ENCODE results near the gene PLD6.
"Not testable (repeated sequence)": the region's sequence is repeated elsewhere in the genome, so short reads cannot be mapped to it uniquely, and the experiment has no call there.

The PLD6 gene

DNA sequence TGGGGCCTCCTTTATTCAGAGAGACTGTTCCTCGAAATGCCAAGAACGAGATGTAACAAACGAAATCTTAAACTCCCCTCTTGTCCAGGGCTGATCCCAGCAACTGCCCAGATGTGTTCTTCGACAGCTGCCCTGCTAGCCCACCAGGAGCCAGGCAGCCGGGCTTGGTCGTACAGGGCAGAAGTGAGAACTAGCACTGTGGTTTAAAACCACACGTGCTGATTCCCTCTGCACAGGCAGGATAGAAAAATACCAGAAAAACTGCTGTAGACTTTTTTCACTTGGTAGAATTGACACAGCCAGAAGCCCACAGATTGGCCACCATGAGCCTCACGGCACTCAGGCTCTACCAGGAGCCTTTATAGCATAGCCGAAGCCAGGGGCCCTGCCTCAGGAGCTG, 33.1 kb downstream of the PLD6 start:
- DNase-seq, result no peak

DNA sequence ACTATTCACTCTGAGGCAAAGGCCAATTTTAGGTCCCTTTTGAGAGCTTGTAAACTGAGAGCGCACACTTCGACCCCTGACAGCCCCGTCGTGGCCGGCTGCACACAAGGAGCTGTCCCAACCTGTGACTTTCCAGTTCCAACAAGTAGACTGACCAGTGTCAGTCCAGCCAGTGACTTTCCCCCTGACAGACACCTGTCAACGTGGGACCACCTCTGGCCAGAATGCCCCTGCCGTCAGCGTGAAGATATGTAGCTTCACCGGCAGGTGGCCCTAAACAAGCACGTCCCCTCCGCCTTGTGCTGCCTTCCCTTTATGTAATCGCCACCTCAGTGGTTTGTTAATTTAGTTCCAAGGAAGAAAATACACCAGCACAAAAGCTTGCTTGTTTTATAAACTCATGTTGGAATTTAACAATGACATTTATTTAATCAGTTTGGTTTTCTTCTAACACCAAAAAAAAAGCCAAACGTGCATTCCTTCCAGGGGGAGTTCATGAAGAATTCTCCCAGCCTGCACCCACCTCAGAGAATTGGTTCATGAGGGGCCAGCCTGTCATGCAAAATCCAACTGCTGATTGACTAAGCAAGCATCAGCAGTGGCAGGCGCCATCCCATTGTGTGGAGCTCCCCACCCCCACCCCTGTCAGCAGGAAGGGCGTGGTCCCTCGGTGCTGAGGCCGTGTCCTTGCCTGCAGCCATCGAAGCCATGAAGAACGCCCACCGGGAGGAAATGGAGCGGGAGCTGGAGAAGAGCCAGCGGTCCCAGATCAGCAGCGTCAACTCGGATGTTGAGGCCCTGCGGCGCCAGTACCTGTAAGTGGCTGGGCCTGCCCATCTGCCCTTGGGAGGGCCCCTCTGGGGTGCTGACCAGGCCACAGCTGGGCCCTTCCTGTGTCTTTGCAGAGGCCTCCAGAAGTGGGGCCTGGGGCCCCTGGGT, 33.9 kb downstream of the PLD6 start:
- no peak for DNase-seq

DNA sequence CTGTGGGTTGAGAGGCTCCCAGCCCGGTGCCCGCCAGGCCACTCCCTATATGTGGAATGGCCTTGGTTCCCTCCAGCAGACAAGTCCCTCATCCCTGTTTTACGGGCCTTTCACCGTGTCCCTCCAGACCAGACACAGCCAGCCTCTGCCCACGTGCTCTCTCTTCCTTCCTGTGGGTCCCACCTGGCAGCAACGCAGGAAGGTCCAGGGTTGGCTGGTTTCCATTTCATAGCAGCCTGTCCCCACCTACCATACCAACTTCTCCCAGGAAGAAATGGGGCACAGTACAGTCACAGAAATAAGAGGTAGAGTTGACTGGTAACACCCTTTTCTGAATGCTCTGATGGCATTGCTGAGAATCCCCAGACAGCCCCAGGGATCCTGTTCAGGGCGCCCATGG, 34.9 kb downstream of the PLD6 start:
- no peak for DNase-seq

DNA sequence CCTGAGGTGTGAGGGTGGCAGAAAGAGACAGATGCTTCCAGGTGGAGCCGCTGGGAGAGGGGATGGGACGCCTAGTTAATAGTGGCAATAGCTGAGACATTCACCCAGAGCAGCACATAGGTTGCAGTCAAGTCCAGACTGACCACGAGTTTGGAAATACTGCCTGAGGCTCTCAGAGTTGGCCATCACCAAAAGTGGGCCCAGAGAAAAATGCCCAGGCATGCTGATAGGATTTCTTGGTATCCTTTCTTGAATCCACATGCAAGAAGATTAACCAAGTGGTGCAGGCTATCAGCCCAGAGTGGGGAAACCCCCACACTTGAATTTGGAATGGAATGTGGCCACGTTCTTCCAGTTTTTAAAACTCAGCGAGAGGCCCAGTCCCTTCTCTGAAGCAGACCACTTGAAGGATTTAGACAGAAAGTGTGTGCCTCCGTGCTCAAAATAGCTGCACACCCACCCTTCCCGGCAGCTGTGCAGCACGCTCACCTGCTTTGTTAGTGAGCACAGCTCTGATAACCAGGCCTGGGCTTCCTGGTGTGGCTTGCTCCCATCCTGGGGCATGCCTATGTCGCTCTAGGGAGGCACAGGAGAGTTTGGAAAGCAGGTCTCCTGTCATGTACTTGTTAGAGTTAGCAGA, 35.7 kb downstream of the PLD6 start:
- no peak for DNase-seq

DNA sequence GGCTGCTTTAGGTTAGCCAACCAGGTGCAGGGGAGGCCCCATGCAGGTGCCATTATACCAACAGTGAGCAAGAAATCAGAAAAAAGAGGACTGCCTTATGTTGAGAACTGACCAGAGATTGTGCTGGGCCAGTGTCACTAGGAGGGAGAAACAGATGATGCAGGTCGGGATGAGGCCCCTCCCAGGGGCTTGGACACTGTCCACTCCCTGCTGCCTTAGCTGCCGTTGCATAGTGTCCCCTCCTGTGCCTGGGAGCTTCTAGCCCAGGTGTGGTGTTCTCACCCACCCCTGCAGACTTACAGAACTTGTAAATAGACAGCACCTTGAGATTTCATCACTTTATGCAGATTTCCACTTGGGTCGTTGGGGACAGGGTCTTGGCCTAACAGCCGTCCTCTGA, 36.7 kb downstream of the PLD6 start:
- DNase-seq, result no peak

DNA sequence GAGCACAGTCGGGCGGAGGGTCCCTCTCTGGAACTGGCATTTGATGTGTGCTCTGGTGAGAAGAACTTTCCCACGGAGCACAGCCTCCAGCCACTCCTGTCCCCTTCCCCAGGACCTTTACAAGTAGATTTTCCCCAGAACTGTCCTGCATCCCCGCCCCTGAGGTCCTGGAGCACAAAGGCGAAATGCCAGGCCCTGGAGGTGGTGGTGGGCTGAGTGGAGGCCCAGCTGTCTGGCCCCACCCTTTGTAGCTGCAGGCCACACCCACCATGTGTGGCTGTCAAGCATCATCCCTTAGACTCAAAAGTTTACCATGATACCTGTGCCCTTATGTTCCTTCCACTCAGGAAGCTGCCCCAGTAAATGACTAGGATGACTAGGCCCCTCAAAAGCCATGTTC, 37.7 kb downstream of the PLD6 start:
- no peak for DNase-seq

DNA sequence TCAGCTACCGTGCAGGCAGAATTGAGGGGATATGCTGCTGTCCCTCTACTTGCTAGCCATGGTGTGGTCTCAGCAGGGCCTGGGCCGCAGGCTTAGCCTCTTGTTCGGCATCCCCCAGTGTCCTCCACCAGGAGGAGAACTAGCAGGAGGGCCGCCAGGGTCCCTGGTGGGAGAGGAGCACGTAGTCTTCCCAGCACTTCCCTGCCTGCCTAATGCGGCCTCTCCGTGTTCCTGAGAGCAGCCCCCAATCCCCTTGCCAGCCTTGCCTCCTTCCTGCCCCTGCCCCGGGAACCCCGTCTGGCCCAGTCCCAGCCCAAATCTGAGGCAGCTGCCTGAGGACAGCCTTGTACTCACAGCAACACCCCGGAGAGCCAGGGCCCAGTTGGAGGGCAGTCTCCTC, 38.1 kb downstream of the PLD6 start:
- no peak for DNase-seq

DNA sequence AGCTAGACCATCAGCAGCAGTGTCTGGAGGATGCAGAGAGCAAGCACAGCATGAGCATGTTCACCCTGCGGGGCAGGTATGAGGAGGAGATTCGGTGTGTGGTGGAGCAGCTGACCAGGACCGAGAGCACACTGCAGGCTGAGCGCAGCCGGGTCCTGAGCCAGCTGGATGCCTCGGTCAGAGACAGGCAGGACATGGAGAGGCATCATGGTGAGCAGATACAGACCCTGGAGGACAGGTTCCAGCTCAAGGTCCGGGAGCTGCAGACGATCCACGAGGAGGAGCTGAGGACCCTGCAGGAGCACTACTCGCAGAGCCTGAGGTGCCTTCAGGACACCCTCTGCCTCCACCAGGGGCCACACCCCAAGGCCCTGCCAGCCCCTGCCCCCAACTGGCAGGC, 38.8 kb downstream of the PLD6 start:
- no peak for DNase-seq

DNA sequence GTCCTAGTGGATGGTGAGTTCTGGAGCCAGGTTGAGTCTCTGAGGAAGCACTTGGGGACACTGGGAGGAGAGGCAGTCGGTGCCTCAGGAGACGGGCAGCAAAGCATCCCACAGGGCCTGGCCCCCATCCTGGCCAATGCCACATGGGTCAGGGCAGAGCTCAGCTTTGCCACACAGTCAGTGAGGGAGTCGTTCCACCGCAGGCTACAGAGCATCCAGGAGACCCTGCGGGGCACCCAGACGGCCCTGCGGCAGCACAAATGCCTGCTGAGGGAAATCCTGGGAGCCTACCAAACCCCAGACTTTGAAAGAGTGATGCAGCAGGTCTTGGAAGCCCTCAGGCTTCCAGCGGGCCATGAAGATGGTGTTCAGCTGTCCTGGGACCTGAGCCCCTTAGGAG, 39.7 kb downstream of the PLD6 start:
- DNase-seq, result no peak

DNA sequence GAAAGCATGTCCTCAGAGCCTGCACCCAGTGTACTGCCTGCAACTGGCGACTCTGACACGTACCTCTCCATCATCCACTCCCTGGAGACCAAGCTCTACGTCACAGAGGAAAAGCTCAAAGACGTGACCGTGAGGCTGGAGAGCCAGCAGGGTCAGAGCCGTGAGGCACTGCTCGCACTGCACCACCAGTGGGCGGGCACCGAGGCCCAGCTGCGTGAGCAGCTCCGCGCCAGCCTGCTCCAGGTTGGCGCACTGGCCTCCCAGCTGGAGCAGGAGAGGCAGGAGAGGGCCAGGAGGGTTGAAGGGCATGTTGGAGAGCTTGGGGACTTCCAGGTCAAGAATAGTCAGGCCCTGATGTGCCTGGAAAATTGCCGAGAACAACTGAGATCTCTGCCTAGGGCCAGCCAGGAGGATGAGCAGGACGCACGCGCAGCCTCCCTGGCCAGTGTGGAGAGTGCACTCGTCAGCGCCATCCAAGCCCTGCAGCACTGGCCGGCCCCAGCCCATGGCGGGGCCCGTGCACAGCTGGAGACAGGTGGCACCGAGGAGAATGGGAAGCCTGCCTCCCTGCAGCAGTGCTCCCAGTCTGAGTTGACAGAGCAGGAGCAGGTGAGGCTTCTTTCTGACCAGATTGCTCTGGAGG, 40.3 kb downstream of the PLD6 start:
- no peak for DNase-seq

DNA sequence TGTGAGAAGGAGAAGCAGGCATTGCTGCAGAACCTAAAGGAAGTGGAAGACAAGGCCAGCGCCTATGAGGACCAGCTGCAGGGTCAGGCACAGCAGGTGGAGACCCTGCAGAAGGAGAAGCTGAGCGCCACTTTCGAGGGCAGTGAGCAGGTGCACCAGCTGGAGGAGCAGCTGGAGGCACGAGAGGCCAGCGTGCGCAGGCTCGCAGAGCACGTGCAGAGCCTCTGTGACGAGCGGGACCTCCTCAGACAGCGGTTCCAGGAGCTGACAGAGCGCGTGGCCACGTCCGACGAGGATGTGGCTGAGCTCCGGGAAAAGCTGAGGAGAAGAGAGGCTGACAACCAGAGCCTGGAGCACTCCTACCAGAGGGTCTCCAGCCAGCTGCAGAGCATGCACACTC, 41.5 kb downstream of the PLD6 start:
- DNase-seq, result no peak

DNA sequence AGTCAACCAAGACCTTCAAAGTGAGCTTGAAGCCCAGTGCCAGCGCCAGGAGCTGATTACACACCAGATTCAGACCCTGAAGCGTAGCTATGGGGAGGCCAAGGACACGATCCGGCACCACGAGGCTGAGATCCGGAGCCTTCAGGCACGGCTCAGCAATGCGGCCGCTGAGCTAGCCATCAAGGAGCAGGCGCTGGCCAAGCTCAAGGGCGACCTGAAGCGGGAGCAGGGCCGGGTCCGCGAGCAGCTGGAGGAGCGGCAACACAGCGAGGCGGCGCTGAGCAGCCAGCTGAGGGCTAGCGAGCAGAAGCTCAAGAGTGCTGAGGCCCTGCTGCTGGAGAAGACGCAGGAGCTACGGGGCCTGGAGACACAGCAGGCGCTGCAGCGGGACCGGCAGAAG, 42.0 kb downstream of the PLD6 start:
- DNase-seq, result no peak

DNA sequence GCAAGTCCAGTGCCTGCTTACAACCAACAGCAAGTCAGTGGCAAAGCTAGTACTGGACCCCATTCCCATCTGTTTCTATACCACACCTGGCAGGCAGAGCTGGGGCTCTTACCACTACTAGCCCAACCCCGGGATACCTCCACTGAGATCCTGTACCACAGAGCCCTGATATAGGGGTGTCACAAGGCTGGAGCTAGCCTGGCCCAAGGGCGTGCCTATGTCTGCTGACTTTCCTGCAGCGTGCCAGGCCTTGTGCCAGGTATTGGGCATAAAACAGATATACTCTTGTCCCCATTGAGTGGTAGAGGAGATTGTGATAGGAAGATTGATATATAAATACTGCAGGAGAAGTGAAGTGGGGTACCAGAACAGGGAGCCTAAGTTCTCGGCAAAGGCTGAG, 44.4 kb downstream of the PLD6 start:
- no peak for DNase-seq

DNA sequence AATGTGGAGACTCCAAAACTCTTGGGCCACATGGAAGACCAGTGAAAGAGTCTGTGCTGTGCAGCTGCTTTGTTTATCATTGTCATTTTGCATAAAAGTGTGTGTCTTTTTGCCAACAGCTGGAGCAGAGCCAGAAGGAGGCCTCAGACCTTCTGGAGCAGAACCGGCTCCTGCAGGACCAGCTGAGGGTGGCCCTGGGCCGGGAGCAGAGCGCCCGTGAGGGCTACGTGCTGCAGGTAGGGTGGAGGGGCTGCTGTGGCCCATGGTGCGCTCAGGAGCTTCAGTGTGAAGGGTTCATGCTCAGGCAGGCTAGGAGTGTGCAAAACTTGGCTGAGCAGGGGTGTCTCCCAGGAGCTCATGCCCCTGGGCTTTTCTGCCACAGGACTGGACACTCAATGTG, 45.0 kb downstream of the PLD6 start:
- DNase-seq, result no peak

DNA sequence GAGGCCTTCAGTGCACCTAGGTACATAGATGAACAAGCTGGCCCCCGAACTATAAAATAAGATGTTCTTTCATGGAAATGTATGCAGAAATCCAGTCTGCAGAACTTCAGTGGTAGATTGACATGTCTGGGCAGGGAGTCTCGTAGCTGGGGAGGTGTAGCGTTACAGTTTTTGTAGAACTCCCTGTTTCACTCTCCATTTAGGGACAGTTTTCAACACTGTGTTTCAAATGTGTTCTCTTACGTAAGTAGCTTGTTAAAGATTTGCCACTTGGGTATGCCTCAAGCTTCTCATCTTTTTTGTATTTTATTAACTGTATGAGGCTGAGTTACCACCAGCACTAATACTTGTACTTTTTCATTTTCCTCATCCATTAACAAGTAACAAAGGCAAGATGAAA, 46.6 kb downstream of the PLD6 start:
- DNase-seq, result no peak

DNA sequence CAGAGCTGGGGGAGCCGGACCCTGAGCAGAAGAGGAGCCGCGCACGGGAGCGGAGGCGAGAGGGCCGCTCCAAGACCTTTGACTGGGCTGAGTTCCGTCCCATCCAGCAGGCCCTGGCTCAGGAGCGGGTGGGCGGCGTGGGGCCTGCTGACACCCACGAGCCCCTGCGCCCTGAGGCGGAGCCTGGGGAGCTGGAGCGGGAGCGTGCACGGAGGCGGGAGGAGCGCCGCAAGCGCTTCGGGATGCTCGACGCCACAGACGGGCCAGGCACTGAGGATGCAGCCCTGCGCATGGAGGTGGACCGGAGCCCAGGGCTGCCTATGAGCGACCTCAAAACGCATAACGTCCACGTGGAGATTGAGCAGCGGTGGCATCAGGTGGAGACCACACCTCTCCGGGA, 47.6 kb downstream of the PLD6 start:
- DNase-seq, result not testable (repeated sequence)

DNA sequence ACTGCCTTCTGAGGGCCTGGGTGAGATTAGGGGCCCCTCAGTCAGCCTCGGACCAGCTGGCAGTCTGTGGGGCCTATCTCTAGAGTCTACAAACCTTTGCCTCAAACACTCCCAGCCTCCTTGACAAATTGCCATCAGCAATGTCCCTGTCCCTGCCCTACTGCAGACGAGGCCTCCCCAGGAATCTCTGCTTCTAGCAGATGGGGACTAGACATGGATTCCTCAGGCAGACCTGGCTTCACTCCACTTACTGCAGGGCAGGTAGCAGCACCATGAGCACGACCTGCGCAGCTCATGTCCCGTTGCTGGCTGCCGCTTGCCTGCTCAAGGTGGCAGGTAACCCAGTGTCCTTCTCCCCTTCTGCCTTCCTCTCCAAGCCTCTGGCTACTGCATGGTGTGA, 49.1 kb downstream of the PLD6 start:
- DNase-seq, result no peak

DNA sequence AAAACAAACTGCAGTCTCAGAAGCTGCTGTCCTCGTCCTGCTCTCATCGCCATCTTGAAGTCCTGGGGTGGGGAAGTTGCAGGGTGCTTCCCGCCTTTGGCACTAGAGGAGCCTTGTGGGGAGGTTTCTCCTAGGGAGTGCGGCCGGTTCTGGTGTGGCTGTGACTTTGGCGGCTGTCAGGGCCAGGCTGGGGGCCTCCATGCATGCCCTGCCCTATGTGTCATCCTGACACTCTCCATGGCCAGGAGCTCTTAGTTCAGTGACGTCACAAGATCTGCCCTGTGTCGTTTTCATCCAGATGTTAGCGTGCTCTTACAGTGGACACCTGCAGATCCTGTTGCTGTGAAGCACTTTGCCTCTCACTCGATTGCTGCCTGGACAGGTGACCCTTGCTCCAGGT, 49.6 kb downstream of the PLD6 start:
- DNase-seq, result no peak

DNA sequence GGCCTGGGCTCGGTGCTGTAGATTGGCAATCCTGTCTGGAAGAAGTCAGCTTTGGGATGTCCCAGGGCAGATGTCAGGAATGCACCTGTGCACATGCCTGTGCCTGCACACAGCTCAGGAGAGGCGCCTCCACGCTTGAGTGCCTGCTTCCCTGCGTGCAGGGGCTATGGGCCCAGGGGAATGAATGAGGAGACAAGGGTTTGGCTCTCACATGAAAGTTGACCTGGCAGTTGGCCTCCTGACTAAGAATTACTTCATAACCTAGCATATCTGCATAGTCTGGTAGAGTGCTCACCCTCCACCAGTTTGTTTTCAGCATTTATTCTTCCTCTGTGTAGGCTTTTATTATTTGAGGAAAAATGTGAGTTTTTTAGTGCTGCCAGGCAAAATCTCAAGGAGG, 50.0 kb downstream of the PLD6 start:
- DNase-seq, result no peak

DNA sequence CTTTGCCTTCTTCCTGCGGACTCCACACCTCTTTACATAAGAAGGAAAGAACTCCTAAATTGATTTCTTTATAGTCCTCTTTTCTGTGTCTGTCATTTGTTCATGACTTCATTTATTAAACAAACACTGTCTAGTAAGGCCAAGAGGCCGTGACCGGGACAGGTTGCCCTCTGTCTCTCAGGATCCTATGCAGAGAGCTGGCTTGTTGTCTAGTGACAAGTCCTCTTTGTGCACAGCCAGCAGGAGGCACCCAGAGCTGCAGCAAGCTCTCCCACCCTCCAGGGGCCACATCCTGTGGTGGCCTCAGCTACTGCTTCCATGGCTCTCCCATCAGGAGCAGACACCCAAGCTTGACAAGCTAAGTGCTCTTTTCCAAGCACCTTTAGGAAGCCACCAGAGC, 50.6 kb downstream of the PLD6 start:
- no peak for DNase-seq

DNA sequence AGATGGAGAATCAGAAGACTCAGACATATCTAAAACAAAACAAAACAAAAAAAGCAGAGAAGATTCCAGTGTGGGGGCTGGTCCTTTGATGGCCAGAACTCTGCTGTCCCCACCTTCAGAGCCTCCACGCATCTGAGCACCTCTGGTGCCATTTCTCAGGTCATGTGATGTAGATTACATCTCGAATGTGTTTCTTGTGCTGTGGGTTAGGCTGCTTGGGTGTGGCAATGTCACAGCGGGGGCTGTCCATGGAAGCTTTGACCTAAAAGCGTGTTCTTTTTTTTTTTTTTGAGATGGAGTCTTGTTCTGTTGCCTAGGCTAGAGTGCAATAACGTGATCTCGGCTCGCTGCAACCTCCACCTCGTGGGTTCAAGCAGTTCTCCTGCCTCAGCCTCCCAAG, 51.2 kb downstream of the PLD6 start:
- DNase-seq, result no peak

DNA sequence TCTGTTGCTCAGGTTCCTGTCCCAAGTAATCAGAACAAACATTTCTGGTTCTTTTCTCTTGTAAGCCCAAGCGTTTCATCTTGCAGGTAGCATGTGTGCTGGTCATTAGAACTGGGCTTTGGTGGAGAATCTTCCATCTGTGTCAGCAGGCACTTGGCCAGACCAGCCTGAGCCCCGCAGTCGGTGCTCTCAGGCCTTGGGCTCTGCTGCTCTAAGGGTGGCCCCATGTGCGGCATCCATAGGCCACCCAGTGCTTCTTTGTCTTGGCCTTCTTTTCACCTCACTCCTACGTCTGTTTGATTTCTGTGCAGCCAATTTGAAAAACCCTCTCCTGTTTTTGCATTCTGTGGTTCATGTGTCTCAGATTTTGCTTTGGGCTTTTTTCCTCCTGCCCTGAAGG, 51.6 kb downstream of the PLD6 start:
- no peak for DNase-seq

DNA sequence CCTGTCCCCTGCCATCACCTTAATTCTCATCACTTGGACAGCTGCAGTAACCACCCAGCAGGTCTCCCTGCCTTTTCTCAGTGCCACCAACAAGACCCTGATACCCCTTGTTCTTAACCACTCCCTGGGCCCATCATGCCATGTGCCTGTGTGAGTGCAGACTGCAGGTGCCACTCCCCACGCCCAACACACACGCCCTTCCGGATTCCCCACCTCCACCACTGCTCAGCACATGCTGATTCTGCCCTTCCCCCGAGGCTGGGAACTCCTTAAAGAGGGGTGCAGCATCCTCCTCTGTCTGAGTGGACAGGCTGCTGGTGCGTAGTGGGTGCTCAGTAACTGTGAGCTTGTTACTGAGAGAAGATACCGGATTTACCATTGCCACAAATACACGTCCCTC, 52.4 kb downstream of the PLD6 start:
- DNase-seq, result no peak

DNA sequence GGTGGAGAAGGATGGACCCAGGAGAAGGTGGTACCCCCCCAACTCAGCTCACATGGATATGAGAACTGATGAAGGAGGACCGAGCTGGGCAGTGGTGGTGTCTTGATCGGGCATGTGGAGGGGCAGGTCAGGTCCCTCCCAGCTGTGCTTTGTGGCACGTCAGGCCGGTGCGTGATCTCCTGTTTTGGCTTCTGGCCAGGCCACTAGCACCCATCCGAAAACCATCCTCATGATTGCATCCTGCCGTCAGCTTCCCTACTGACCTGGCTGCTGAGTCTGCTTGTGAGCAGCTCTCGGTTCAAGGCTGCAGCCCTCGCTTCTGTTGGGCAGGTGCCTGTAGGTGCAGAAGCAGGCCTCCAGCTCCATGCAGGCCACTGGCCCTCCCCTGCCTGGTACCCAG, 53.1 kb downstream of the PLD6 start:
- DNase-seq, result no peak

Measured in inflammatory macrophage treated with lipopolysaccharide for 4 hours (primary cell).